Iris pigment epithelial cell (primary cell): ENCODE measurements around the gene EHD3.

ENCODE experiments used
- DNase-seq: peaks from one replicate; pipeline ENCODE4 v3.0.0-alpha.2; 2011; ENCODE audit warnings: low read depth

EHD3 gene

DNA sequence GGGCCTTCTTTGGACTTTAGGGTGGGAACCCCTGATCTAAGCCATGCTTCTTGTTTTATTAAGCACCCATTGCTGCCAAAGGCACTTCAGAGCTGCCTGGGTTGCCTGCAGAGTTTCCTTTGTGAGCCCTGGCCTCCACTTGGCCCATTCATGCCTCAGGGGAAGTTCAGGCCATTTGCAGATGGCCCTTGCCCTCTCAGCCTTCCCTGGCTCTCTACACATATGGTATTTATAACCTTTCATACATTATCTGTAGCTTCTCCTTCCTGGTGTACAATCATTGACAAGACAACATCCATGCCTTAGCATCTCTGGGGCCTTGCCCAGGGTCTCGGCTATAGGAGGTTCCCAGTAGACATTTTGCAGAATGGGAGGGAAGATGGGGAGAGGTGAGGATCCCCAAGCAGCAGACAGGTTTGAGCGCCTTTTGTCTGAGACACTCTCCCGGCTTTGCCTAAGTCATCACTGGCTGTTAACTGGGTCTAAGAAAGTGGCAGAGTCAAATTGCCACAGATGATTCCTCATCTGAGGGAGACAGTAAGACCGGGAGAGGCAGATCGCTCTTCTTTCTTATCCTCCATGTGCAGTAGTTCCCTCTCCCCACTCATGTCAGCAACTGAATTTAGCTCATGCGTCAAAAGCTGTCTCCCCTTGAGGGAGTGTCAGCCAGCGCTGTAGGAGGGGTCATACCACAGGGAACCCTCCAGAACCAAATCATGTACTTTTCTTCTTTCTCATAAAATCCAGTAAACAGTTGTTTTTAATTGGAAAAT, 2.7 kb downstream of the EHD3 start:
- DNase-seq, result no peak

DNA sequence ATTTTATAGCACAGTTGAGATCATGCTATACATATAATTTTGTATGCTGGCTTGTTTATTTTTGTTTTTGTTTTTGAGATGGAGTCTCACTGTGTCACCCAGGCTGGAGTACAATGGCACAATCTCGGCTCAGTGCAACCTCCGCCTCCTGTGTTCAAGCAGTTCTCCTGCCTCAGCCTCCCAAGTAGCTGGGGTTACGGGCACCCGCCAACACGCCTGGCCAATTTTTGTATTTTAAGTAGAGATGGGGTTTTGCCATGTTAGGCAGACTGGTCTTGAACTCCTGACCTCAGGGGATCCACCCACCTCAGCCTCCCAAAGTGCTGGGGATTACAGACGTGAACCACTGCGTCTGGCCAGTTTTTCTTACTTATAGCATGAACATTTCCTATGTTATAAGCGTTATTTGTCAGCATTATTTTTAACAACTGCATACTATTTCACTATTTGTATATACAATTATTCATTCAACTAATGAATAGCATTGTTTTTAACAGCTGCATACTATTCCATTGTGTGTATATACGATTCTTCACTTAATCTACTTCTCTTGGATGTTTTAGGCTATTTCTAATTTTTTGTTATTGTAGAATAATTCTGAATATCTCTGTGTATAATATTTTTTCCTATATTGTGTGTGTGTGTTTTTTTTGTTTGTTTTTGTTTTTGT, 3.5 kb downstream of the EHD3 start:
- DNase-seq, result no peak

GRCh38 chr2:31238126-31238905, 4.4 kb downstream of the EHD3 start:
- no peak for DNase-seq

- DNase-seq, result no peak
Measured at GRCh38 chr2:31238906-31239592, 5.1 kb downstream of the EHD3 start.

- DNase-seq, result peak; percentile 43
Measured at GRCh38 chr2:31239593-31240177, 5.7 kb downstream of the EHD3 start.

DNA sequence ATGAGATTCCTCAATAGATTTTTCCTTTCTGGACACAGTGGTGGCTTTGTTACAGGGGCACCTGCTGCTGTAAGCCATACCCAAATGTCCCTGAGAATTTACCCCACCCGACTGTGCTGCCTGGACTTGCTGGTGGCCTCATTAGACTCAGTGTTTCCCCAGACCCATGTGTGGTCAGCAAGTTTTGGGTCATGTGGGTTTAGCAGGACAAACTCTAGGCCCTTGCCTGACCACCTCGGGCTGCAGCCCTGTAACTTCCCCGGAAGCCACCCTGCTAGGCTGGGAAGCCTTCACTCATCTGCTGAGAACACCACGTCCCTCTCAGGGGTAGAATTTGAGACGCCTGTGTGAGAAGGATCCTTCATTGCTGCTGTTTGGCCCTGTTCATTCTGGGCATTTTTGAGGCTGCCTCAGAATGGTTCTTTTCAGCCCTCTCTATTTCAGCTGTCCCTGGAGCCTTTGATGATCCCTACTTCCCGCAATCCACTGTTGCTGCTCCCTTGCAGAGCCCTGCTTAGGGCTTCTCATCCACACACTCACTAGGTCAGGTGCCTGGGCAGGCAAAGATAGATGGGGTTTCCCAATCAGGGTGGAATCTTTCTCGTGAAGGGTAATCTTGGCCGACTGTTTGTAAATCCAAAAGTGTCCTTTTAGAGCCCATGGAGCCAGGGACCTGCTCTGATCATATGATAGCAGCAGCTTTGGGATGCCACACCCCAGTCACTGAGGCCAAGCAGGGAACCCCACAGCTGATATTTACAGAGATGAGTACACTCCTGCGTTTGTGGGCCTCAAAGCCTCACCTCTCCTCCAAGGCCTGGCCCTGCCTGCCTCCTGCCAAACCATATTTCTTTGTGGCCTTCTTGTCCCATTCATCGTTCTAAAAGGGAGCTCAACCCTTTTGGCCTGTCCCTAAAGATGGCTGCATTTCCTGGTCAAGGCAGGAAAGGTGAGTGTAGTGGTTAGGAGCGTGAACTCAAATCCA, 6.7 kb downstream of the EHD3 start:
- DNase-seq, result no peak

DNA sequence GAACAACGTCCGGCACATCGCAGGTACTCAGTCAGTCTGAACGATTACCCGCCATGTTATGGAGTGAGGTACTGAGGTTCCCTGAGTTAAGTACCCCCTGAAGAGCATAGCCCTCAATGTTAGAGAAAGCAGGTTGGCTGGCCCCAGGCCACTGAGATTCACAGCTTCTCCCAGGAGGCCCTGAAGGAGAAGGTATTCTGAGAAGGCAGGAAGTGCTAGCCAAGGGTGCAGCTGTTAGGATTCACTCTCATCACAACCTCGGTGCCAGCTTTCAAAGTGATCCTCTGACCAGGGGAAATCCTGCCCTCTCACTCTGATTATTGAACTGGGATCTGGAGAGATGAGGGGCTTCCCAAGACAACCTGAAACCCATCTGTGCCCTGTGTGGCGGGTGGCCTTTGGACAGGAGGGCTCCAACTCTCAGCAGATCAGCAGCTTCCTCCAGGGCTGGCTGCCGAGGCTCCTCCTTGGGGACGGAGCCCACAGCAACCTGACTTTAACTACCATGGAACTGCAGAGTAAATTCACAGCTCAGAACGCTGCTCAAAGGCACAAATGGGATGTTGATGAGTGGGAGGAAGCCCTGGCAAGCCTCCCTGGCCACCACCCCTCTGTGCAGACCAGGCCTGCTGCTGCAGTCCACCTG, 7.8 kb downstream of the EHD3 start:
- no peak for DNase-seq

GRCh38 chr2:31243053-31243452, 9.1 kb downstream of the EHD3 start:
- no peak for DNase-seq

- no peak for DNase-seq
Measured at GRCh38 chr2:31244101-31244500, 10.1 kb downstream of the EHD3 start.

DNA sequence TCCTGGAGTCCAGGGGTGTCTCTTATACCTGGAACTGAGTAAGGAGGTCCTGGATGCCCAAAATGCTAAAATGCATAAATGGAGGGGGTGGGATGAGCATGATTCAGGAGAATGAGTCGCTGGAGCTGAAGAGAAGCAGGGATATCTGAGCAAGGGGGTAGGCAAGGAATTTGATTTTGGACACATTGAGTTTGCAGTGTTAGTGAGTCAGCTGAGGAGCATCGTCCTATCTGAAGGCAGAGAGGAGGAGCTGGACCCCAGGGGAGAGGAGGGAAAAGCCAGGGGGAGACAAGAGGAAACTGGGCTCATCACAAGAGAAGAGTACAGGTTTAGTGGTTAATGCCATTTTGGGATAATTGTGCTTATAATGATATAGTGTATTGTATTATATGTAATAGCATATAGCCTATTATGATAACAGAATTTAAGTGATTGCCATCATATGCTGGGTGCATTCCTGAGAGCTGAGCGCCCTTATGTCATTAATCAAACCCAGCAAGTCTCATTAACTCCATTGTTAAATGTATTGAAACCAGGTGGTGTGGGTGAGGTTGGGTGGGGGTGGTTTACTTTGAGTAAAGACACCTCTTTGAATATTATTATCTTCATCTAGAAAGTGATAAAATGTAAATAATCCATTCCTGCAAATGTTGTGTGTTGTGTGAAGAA, 12.4 kb downstream of the EHD3 start:
- DNase-seq, result no peak

DNA sequence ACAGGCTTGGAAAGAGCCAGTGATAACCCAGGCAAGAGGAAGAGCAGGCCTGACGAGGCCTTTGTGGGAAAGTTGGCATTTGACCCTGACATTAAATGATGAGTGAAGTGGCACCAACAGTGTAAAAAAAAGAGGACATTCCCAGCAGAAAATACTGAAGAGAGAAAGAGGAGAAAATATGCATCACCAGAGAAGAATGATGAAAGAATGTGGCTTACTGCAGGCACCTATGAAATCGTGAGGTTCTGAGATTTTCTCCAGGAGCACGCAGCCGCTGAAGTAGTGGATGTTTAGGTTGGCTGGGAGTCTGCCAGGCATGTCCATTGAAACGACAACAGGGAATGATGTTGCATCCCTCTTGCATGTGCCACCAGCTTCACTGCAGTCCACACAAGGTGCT, 13.8 kb downstream of the EHD3 start:
- peak; percentile 35 for DNase-seq

GRCh38 chr2:31248139-31248538, 14.2 kb downstream of the EHD3 start:
- no peak for DNase-seq

DNA sequence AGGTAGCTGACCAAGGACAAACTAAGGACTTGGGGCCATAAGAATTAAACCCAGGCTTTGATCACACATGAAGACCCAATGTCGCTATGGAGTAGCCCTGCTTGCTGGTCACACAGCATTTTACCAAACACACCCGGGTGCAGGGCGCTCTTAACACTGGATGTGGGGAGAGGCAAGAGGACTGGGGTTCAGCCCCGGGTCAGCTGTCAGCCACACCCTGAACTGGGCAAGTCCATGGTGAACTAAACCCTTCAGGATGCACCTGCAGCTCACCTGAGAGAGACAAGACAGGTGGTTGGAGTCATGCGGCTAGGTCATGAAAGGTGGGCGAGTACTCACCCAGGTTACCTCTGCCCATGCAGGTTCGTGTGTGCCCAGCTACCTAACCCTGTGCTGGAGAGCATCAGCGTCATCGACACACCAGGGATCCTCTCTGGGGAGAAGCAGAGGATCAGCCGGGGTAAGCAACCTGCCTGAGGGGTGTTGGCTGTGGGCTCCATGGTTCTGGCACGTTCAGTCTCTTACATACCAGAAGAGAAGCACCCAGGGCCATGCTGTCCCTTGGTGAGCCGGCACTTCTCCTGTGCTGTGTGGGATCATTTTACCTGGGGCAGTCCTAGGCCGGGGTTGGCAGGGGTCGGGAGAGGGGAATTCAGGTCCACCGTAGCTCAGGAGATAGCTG, 15.2 kb downstream of the EHD3 start:
- DNase-seq, result no peak

DNA sequence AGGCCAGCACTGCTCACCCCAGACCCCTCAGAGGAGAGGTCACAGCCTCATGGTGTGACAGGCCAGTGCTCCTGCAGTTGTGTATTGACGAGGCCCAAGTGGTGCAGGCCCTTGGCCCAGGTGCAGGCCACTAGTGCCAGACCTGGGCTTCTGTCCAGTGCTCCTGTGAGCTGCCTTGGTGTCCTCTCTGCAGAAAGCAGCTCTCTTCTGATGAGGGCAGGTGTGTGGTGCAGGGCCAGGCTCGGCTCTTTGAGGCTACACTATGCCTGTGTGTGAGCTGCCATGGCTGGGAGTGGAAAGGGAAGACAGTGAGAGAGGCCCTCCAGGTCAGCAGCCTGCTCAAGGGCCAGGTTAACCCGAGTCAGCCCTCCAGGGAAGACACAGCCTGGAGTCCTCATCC, 17.1 kb downstream of the EHD3 start:
- DNase-seq, result no peak

GRCh38 chr2:31251851-31252250, 17.9 kb downstream of the EHD3 start:
- DNase-seq, result no peak

DNA sequence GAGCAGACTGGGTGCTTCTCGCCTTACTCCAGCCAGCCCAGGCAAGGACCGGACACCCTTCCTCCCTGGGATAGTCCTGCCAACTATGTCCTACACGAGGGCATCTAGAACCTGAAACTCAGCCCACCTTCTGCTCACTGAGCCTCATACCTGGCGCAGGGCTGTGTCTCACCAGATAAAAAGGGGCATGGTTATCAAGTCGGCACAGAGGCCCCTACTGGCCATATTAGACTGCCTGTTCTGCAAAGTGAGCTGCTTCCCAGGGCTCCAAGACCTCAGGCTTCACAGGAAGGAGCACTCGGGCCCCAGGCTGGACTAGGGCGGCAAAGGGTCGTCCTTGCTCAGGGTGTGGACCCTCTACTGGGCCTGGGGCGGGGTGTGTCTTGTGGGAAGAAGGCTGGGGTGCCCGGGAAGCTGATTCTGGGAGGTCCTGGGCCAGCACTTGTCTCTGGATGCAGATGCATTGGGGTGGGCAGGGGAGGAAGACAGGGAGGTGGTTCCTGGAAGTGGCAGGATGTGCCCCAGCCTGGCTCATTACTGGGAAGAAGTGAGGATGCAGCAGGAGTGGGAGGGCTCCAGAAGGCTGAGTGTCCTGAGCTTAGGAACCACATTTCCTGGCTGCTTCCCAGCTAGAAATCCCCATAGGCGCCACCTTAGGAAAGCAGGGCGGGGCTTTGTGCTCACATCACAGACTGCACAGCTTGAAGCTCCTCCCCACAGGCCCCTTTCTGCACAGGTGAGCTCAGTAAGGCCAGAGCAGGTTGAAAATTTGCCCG, 19.6 kb downstream of the EHD3 start:
- DNase-seq, result no peak

- no peak for DNase-seq
Measured at GRCh38 chr2:31254237-31255203, 20.6 kb downstream of the EHD3 start.
